ENCODE data around the gene RNASE2. TPM values are rescaled to one million over a fixed set of nuclear protein-coding genes. Genes with fewer than 3 reads are reported as not detected.

RNASE2 gene
- total and polyA plus RNA-seq, 8 donors: 0.78 to 30.6 (median 2.2) TPM

DNA sequence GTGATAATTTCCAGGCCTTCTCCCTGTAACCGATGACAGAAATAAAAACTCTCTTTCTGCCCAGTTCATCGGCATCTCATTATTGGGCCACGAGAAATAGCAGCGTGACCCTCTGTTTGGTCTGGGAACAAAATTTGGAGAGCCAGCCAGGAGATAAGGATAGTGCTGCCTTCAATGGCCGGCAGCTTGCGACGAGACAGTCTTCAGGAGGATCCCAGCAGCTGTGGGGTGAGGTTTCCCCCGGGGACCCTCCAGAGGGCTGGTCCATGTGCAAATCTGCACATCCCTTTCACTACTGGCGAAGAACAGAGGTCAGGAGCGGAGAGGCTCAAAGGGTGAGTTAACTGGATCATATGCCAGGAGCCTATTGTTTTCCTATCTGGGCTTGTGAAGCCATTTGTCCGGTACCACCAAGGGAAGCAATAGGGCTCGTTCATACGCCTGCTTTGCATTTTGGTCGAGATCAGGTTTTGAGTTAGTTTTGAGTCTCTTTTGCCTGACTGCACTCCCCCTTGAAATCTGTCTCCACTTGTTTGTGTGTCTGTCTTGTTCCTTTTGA is 48.6 kb downstream of the RNASE2 start:
- TF ChIP-seq CTCF (IDR thresholded peaks at IDR 0.05): no peak
- ATAC-seq (no peak), DNase-seq (no peak)
- no peaks in the 10 kb centered on the region for H3K4me1 ChIP-seq
- H3K27ac ChIP-seq: no peak overlapping the region
- H3K36me3 ChIP-seq: no peaks in the 10 kb centered on the region
- H3K4me3 ChIP-seq: no peak overlapping the region
- intact Hi-C loops (cut with DNase I): no loop called here
- H3K9me3 ChIP-seq: no peaks in the 10 kb centered on the region
- no peaks in the 10 kb centered on the region for H3K27me3 ChIP-seq

Other genes with a start within 250 kb of the RNASE2 start
- gene EDDM3A, start 209.6 kb upstream of the RNASE2 start, total RNA-seq: not detected
- gene EDDM3A, start 209.6 kb upstream of the RNASE2 start, polyA plus RNA-seq (ENCODE audit: insufficient read length in 6 of 6): under 1 TPM in 4 of 6 donors, not detected in 2; 0.15 to 0.47 (median 0.23) TPM
- gene EDDM3B, start 187.1 kb upstream of the RNASE2 start, total RNA-seq: not detected
- gene EDDM3B, start 187.1 kb upstream of the RNASE2 start, polyA plus RNA-seq (ENCODE audit: insufficient read length in 6 of 6): under 1 TPM in 2 of 6 donors, not detected in 4; 0.15 to 0.20 TPM
- gene RNASE6, start 174.2 kb upstream of the RNASE2 start, total RNA-seq: 10 to 100 TPM; 14.7 to 20.6 TPM
- gene RNASE6, start 174.2 kb upstream of the RNASE2 start, polyA plus RNA-seq (ENCODE audit: insufficient read length in 6 of 6): 1 to 10 TPM; 6.4 to 8.0 (median 7.3) TPM
- gene RNASE1, start 152.6 kb upstream of the RNASE2 start, total RNA-seq: 1,000 to 10,000 TPM in 1 of 2 donors, 100 to 1,000 TPM in 1; 518 to 1,326 TPM
- 100 to 1,000 TPM; 293 to 425 (median 369) TPM for gene RNASE1, start 152.6 kb upstream of the RNASE2 start, polyA plus RNA-seq (ENCODE audit: insufficient read length in 6 of 6)
- gene RNASE3, start 64.1 kb upstream of the RNASE2 start, total RNA-seq: 1 to 10 TPM in 1 of 2 donors, not detected in 1; 1.1 TPM
- gene RNASE3, start 64.1 kb upstream of the RNASE2 start, polyA plus RNA-seq (ENCODE audit: insufficient read length in 6 of 6): 1 to 10 TPM in 3 of 6 donors, under 1 TPM in 3; 0.33 to 1.9 (median 0.88) TPM
- 10 to 100 TPM; 38.6 to 61.3 TPM for gene METTL17, start 34.5 kb downstream of the RNASE2 start, total RNA-seq
- 100 to 1,000 TPM in 5 of 6 donors, 10 to 100 TPM in 1; 91.8 to 137 (median 120) TPM for gene METTL17, start 34.5 kb downstream of the RNASE2 start, polyA plus RNA-seq (ENCODE audit: insufficient read length in 6 of 6)
- gene SLC39A2, start 43.8 kb downstream of the RNASE2 start, total RNA-seq: under 1 TPM in 1 of 2 donors, not detected in 1; 0.35 TPM
- under 1 TPM in 5 of 6 donors, not detected in 1; 0.10 to 0.50 (median 0.21) TPM for gene SLC39A2, start 43.8 kb downstream of the RNASE2 start, polyA plus RNA-seq (ENCODE audit: insufficient read length in 6 of 6)
- 10 to 100 TPM; 25.6 to 44.2 TPM for gene NDRG2, start 69.6 kb downstream of the RNASE2 start, total RNA-seq
- 100 to 1,000 TPM; 126 to 158 (median 135) TPM for gene NDRG2, start 69.6 kb downstream of the RNASE2 start, polyA plus RNA-seq (ENCODE audit: insufficient read length in 6 of 6)
- gene TPPP2, start 74.7 kb downstream of the RNASE2 start, total RNA-seq: not detected
- gene TPPP2, start 74.7 kb downstream of the RNASE2 start, polyA plus RNA-seq (ENCODE audit: insufficient read length in 6 of 6): under 1 TPM in 5 of 6 donors, not detected in 1; 0.20 to 0.50 (median 0.22) TPM
- not detected for gene RNASE13, start 79.3 kb downstream of the RNASE2 start, total RNA-seq
- gene RNASE13, start 79.3 kb downstream of the RNASE2 start, polyA plus RNA-seq (ENCODE audit: insufficient read length in 6 of 6): under 1 TPM in 1 of 6 donors, not detected in 5; 0.13 TPM
- not detected for gene RNASE7, start 86.9 kb downstream of the RNASE2 start, total RNA-seq
- gene RNASE7, start 86.9 kb downstream of the RNASE2 start, polyA plus RNA-seq (ENCODE audit: insufficient read length in 6 of 6): under 1 TPM in 4 of 6 donors, not detected in 2; 0.14 to 0.24 (median 0.20) TPM
- not detected for gene RNASE8, start 102.3 kb downstream of the RNASE2 start, total RNA-seq
- gene RNASE8, start 102.3 kb downstream of the RNASE2 start, polyA plus RNA-seq (ENCODE audit: insufficient read length in 6 of 6): under 1 TPM in 2 of 6 donors, not detected in 4; 0.21 to 0.31 TPM
- 10 to 100 TPM; 34.7 to 41.5 TPM for gene ARHGEF40, start 114.8 kb downstream of the RNASE2 start, total RNA-seq
- gene ARHGEF40, start 114.8 kb downstream of the RNASE2 start, polyA plus RNA-seq (ENCODE audit: insufficient read length in 6 of 6): 10 to 100 TPM; 71.9 to 97.3 (median 82.5) TPM
- 10 to 100 TPM; 33.7 to 40.8 TPM for gene ZNF219, start 143.2 kb downstream of the RNASE2 start, total RNA-seq
- 10 to 100 TPM; 30.5 to 45.4 (median 35.7) TPM for gene ZNF219, start 143.2 kb downstream of the RNASE2 start, polyA plus RNA-seq (ENCODE audit: insufficient read length in 6 of 6)
- under 1 TPM; 0.58 to 0.85 TPM for gene TMEM253, start 145.6 kb downstream of the RNASE2 start, total RNA-seq
- 1 to 10 TPM in 2 of 6 donors, under 1 TPM in 4; 0.61 to 1.5 (median 0.86) TPM for gene TMEM253, start 145.6 kb downstream of the RNASE2 start, polyA plus RNA-seq (ENCODE audit: insufficient read length in 6 of 6)
- not detected for gene OR5AU1, start 200.6 kb downstream of the RNASE2 start, total RNA-seq
- under 1 TPM; 0.04 to 0.49 (median 0.07) TPM for gene OR5AU1, start 200.6 kb downstream of the RNASE2 start, polyA plus RNA-seq (ENCODE audit: insufficient read length in 6 of 6)